Femur (tissue), 1 donor: Measurements from ENCODE around the gene SFXN3.
"Not testable (repeated sequence)": the region's sequence is repeated elsewhere in the genome, so short reads cannot be mapped to it uniquely, and the experiment has no call there.

Experiments used
- DNase-seq: peaks from one replicate; pipeline ENCODE4 v3.0.0-alpha.2; 2017

The SFXN3 gene

DNA sequence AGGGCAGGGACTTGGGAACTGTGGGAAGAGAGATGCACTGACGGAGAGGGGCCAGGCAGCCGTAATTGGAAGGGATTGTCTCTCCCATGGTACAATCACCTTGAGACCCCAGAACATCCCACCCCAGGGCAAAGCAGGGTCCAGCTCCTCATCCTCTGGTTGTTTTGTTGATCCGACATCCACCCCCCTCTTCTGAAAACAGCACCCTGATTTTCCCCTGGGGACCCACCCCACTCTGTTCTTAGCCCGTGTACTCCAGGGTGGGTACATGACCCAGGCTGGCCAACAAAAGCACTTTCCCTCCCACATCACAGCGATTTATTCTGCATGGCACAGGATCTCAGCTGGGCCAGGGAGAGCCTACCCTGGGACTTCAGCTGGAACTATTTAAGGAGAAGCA, 14.2 kb upstream of the SFXN3 start:
- peak; percentile 14 for DNase-seq

DNA sequence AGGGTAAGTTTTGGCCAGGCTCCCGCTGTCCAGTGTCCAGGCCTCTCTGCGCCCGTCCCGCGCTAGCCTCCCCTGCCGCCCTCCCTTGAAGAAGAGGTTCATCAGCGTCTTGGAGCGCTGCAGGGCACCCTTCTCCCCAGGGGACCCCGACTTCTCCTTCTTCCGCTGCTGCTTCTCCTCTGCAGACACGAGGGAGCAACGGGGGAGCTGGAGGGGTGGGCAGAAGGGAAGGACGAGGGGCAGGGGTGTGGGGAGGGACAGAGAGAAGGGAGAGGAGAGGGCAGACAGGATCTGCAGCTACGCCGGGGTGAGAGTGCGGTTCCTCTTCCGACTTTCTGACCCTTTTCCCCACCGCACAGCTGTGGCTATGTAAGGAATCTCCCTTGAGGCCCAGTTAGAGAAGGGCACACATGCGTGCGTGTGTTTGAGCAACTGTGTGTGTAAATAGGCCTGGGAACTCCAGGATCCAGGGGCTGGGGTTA, 12.9 kb upstream of the SFXN3 start:
- peak; percentile 24 for DNase-seq

GRCh38 chr10:101018600-101019439, 12.2 kb upstream of the SFXN3 start:
- DNase-seq = peak; percentile 83

DNA sequence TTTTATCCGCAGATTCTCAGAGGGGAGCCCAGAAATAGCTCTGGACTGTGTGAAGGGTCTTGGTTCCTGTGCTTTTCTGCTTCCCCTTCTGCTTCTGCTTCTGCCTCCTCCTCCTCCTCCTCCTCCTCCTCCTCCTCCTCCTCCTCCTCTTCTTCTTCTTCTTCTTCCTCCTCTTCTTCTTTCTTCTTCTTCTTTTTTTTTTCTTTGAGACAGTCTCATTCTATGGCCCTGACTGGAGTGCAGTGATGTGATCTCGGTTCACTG, 11.7 kb upstream of the SFXN3 start:
- no peak for DNase-seq

DNA sequence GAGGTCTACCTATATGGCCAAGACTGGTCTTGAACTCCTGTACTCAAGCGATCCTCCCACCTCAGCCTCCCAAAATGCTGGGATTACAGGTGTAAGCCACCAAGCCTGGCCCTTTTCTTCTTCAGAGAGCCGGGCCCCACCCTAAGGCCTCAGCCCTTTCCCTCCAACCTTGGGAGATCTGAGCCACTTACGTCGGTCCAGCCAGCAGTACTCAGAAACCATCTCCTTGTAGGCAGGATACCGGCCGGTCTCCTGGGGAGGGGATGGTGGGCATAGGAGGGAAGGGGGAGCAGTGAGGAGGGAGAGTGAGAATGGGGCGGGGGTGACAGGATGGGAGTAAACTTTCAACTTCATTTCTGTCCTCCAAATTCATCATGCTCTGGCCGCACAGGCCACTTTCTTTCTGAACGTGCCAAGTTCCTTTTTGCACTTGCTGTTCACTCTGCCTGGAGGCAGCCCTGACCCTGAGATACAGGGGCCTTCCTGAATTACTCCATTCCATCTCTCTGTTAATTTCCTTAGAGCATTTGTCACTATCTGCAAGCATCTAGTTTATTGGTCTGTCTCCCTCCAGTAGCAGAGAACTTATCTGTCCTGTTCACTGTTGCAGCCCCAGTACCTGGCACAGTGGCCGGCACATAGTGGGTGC, 10.5 kb upstream of the SFXN3 start:
- DNase-seq = no peak

- DNase-seq = no peak
These were observed 9.8 kb upstream of the SFXN3 start for GRCh38 chr10:101021239-101021638.

DNA sequence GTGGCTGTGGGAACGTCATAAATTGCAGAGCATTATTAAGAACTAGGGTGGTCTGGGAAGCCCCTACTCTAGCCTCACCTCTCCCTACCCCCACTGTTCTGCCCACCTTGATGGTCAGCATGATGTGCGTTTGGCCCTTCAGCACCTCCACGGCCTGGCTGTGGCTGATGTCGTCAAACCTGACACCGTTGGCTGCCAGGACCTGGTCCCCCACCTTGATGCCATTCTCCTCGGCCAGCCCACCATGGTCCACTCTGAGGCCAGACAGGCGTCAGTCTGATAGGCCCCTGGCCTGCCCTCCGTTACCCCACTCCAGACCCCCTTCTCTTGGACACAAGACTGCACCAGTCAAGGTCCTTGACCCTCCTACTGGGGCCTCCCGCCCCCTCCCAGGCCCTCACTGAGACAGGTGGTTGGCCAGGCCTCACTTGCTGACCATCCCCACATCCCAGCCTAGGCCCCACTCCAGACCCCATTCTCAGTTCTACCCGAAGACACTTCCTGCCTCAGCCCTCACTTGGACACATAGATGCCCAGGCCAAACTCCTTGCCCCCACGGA, 9.3 kb upstream of the SFXN3 start:
- DNase-seq = no peak

DNA sequence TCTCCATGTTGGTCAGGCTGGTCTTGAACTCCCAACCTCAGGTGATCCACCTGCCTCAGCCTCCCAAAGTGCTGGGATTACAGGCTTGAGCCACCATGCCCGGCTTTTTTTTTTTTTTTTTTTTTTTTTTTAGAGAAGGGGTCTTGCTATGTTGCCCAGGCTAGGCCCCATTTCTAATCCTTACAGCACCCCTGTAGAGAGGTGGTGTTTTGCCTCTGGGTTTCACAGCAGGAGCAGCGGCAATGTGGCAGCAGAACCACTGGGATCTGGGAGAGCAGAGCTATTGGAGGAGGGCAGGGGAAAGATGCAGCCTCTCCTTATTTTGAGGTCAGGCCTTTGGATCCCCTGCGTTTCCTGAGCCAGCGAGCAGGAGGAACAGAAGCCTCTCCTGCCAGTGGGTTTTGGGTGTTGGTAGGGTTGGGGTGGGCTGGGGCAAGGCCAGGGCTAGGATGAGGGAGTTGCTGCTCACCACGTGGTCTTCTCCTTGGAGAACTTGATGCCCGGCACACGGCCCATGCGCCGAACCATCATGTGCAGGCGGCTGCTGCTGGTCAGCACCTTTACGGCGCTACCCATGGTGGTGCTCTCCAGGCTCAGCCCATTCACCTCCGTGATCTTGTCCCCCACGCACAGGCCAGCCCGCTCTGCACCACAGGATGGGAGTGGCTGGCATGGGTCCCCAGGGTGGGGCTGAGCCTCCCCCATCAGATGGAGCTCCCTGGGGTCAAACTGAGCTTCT, 7.9 kb upstream of the SFXN3 start:
- DNase-seq = no peak

GRCh38 chr10:101027106-101027720, 3.8 kb upstream of the SFXN3 start:
- DNase-seq = no peak

DNA sequence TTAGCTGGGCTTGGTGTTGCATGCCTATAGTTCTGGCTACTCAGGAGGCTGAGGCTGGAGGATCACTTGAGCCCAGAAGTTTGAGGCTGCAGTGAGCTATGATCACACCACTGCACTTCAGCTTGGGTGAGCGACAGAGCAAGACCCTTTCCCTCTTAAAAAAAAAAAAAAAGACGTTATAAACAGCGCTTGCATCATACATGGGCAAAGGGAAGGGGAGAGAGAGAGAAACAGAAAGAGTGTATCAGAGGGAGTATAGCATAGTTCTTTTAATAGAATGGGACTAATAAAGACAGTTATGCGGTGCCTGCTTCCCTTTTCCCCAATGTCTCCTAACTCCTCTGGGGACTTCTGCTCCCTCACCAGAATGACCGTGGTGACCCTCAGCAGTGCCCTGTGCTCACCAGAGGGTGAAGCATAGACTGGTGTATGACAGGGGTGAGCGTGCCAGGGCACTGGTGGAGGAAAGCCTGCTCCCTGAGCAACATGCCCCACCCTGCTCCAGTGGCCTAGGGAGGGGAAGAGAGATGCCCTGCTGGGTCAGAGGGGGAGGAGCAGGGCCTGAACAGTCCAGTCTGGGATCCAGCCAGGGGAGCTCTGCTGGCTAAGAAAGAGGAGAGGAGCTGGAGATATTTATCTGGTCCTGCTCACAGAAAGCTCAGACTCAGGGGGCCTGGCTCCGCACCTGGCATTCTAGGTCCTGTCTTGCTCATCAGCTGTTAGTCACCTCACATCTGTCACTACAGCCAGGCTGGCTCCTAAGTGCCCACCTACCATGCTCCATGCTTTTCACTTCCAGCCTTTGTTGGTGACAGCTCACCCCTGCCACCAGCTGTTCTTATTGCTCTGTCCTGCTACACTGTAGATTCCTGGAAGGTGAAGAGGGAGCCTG, 2.3 kb upstream of the SFXN3 start:
- DNase-seq = no peak

GRCh38 chr10:101029520-101030295, 1.3 kb upstream of the SFXN3 start:
- no peak for DNase-seq

DNA sequence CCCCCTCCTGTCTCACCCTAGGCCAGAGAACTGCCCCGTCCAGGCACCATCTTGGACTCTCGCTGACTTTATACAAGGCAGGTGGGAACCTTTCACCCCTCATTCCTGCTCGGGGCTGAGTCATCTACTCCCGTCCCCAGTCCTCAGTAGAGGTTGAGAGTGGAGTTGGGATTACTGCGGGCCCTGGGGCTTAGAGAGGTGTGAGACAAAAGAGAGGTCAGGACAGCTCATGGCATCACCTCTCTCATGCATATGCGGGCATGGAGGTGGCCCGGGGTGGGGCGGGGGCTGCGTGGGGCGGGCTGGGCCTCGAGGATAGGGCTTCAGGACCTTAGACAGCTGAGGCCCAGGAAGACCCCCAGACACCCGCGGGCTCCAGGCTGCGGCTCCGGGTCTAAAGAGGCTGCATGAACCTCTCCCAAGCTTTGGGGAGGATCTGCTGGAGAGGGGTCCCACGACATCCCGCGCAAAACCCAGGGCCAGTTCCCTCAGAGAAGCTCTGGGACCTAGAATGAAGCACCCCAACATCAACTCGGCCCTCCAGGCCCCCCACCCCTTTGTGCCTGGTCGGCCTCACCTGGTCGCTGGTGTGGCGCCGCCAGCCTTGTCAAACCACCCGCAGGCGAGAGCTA, 422 bp upstream of the SFXN3 start:
- no peak for DNase-seq

- DNase-seq = peak; percentile 90
These were observed 982 bp downstream of the SFXN3 start for GRCh38 chr10:101031796-101032636.

- DNase-seq = peak; percentile 87
These were observed 1.7 kb downstream of the SFXN3 start for GRCh38 chr10:101032637-101033224.

- DNase-seq = no peak
These were observed 2.2 kb downstream of the SFXN3 start for GRCh38 chr10:101033276-101033675.

GRCh38 chr10:101034404-101034803, 3.4 kb downstream of the SFXN3 start:
- DNase-seq = not testable (repeated sequence)

DNA sequence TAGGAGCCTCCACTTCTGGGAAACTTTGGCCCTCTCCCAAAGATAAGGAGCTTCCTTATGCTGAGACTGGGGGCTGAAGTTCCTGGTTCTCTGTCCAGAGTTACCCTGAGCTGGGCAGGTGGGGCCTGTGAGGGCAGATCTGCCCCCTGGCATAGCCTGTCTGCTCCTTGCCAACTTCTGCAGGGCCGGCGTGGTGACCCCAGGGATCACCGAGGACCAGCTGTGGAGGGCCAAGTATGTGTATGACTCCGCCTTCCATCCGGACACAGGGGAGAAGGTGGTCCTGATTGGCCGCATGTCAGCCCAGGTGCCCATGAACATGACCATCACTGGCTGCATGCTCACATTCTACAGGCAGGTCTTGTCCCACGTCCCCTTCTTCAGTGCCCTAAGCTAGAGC, 4.3 kb downstream of the SFXN3 start:
- no peak for DNase-seq

GRCh38 chr10:101035916-101036702, 5.1 kb downstream of the SFXN3 start:
- DNase-seq = no peak
